Fibroblast of lung (primary cell): Measurements from ENCODE around the gene MYH10.

Experiments
- EZH2 ChIP-seq: IDR thresholded peaks from 2 replicates; pipeline ENCODE4 v1.5.1; 2012; ENCODE audit warnings: low read length, control low read depth, mild to moderate bottlenecking; ENCODE audit errors: missing control alignments
- TF ChIP-seq, protein P1 (sequence below), 2 donors: IDR thresholded peaks in 1 of 2; conservative IDR thresholded peaks in 1 of 2; 1 replicate in 1 of 2; 2 replicates in 1 of 2; pipeline ENCODE4 v1.5.1; 2011 to 2012; ENCODE audit warnings: low read length in 2 of 2, control low read depth in 1 of 2, inconsistent platforms in 1 of 2, low read depth in 1 of 2, mild to moderate bottlenecking in 1 of 2

DNA sequence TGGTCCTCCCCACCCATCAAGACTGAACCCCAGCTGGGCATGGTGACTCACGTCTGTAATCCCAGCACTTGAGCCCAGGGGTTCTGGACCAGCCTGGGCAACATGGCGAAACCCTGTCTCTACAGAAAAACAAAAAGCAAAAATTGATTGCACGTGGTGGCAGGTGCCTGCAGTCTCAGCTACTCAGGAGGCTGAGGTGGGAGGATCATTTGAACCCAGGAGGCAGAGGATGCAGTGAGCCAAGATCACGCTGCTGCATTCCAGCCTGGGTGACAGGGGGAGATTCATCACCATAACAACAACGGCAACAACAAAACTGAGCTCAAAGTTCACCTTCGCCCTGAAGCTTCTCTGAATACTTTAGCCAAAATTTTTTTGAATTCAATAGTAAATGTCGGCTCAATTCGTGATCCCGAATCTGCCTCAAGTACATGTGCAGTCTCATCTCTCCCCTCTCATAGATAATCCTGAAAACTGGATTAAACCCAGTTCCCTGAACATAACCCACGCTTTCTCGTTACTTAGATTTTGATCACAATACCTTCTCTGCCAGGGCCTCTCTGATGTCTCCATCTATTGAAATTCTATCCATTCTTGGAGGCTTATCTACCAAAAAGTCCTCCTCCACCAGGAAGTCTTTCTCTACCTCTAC is 13.5 kb upstream of the MYH10 start:
- TF ChIP-seq, protein P1, sequence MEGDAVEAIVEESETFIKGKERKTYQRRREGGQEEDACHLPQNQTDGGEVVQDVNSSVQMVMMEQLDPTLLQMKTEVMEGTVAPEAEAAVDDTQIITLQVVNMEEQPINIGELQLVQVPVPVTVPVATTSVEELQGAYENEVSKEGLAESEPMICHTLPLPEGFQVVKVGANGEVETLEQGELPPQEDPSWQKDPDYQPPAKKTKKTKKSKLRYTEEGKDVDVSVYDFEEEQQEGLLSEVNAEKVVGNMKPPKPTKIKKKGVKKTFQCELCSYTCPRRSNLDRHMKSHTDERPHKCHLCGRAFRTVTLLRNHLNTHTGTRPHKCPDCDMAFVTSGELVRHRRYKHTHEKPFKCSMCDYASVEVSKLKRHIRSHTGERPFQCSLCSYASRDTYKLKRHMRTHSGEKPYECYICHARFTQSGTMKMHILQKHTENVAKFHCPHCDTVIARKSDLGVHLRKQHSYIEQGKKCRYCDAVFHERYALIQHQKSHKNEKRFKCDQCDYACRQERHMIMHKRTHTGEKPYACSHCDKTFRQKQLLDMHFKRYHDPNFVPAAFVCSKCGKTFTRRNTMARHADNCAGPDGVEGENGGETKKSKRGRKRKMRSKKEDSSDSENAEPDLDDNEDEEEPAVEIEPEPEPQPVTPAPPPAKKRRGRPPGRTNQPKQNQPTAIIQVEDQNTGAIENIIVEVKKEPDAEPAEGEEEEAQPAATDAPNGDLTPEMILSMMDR (conservative IDR thresholded peaks at IDR 0.05 in 1 of 2, IDR thresholded peaks at IDR 0.05 in 1 of 2; ENCODE audit: low read depth in 1 of 2, low read length in 2 of 2) = no peak
- no peak for TF ChIP-seq EZH2
